K562 (cell line): ENCODE results near the gene SERINC5. TPM values are rescaled to one million over a fixed set of nuclear protein-coding genes. Genes with fewer than 3 reads are reported as not detected.

Source experiments
- ATAC-seq: fragments of 200-7000 bp; cut with Tn5 transposase; 3 replicates; pipeline ENCODE4 v1.9.1; 2020; ENCODE audit warnings: moderate library complexity
- BruUV-seq: library from RNA; stranded (reverse); fragments of 400-500 nt; replicated peaks from 2 replicates; lab custom pipeline; 2021; lab: Mats Ljungman, UMichigan
- CTCF ChIA-PET: fragments of 300-600 bp; formaldehyde crosslinking; extraction: SDS; loops from one replicate; lab custom pipeline; 2021; ENCODE audit warnings: low intra/inter-chr PET ratio; lab: Yijun Ruan, JAX
- POLR2A ChIA-PET: fragments of 300-600, 350-650 bp; sonication (Branson Sonifier 250); formaldehyde crosslinking; extraction: SDS; loops from one replicate; lab custom pipeline; 2021; ENCODE audit warnings: antibody characterized with exemption, inconsistent platforms; lab: Yijun Ruan, JAX
- DNase-seq, 4 experiments: peaks; one replicate each; pipeline versions ENCODE4 v3.0.0 to v3.0.0-alpha.2; 2011 to 2018; ENCODE audit warnings: low spot score in 3 of 4, mixed read lengths in 3 of 4; ENCODE audit errors: extremely low read depth in 1 of 4
- FAIRE-seq: peaks from 2 replicates; lab custom pipeline; 2011; peaks lifted over from hg19 to GRCh38; lab: Jason Lieb, UNC
- H2AFZ ChIP-seq: 2 replicates; pipeline ENCODE4 v1.6.0; 2011; ENCODE audit warnings: low read depth, low read length, control low read depth, inconsistent platforms
- H3K27ac ChIP-seq: fragments of 200-600 bp; 3 replicates; pipeline ENCODE4 v1.8.0; 2011; ENCODE audit warnings: low read depth, mild to moderate bottlenecking, control low read depth, inconsistent platforms, low read length, moderate library complexity, mixed read lengths; ENCODE audit errors: extremely low read depth
- H3K27me3 ChIP-seq, 2 experiments: fragments of 300-600 bp in 1 of 2; 2 replicates in 1 of 2; 3 replicates in 1 of 2; pipeline versions ENCODE4 v1.6.0 to v1.8.0; 2011; ENCODE audit warnings: inconsistent platforms in 2 of 2, low read length in 2 of 2, mild to moderate bottlenecking in 1 of 2, mixed read lengths in 1 of 2, moderate library complexity in 1 of 2; ENCODE audit not compliant: control insufficient read depth in 2 of 2, insufficient read depth in 2 of 2
- H3K36me3 ChIP-seq: fragments of 300-600 bp; 3 replicates; pipeline ENCODE4 v1.8.0; 2011; ENCODE audit warnings: mild to moderate bottlenecking, low read length, inconsistent platforms; ENCODE audit not compliant: control insufficient read depth, insufficient read depth
- H3K4me1 ChIP-seq, 2 experiments: fragments of 200-600 bp in 1 of 2; replicated peaks in 1 of 2; 2 replicates in 1 of 2; 3 replicates in 1 of 2; pipeline versions ENCODE4 v1.5.1 to v1.8.0; 2011; ENCODE audit warnings: inconsistent platforms in 2 of 2, low read length in 2 of 2, mild to moderate bottlenecking in 1 of 2, mixed read lengths in 1 of 2, moderate library complexity in 1 of 2; ENCODE audit not compliant: control insufficient read depth in 2 of 2, insufficient read depth in 2 of 2
- H3K4me2 ChIP-seq: 2 replicates; pipeline ENCODE4 v1.6.1; 2011; ENCODE audit warnings: low read length, control low read depth, inconsistent platforms, mixed read lengths; ENCODE audit not compliant: insufficient read depth
- H3K4me3 ChIP-seq: fragments of 200-600 bp; sonication (generic), shearing (Covaris generic); 2 replicates; pipeline ENCODE4 v1.5.1; 2016; ENCODE audit warnings: control low read depth, inconsistent platforms
- H3K79me2 ChIP-seq: fragments of 200-600 bp; 3 replicates; pipeline ENCODE4 v1.8.0; 2011; ENCODE audit warnings: low read length, inconsistent platforms; ENCODE audit not compliant: control insufficient read depth, insufficient read depth
- H3K9ac ChIP-seq, 2 experiments: 2 replicates each; pipeline versions ENCODE4 v1.6.0 to v1.6.1; 2011; ENCODE audit warnings: low read depth in 2 of 2, low read length in 2 of 2, control low read depth in 1 of 2, inconsistent platforms in 1 of 2, mild to moderate bottlenecking in 1 of 2, mixed read lengths in 1 of 2; ENCODE audit not compliant: insufficient read depth in 1 of 2
- H3K9me1 ChIP-seq: one replicate; pipeline ENCODE4 v1.6.0; 2011; ENCODE audit warnings: inconsistent platforms, mild to moderate bottlenecking, low read length, moderate library complexity; ENCODE audit not compliant: control insufficient read depth, insufficient read depth
- H3K9me3 ChIP-seq: replicated peaks from 2 replicates; pipeline ENCODE4 v1.5.1; 2011; ENCODE audit warnings: low read depth, low read length, inconsistent platforms; ENCODE audit not compliant: control insufficient read depth, insufficient read depth
- H4K20me1 ChIP-seq: replicated peaks from 2 replicates; pipeline ENCODE4 v1.6.1; 2011; ENCODE audit warnings: low read length, inconsistent platforms, mixed read lengths; ENCODE audit not compliant: control insufficient read depth, insufficient read depth
- BDP1 ChIP-seq: IDR thresholded peaks from 3 replicates; pipeline ENCODE4 v1.6.1; 2011; ENCODE audit not compliant: insufficient read length, insufficient read depth
- DMBX1 ChIP-seq: fragments of 250-450 bp; sonication (Bioruptor Pico); IDR thresholded peaks from 2 replicates; pipeline ENCODE4 v1.8.0; 2022; ENCODE audit warnings: inconsistent platforms, mild to moderate bottlenecking, moderate library complexity, borderline replicate concordance
- MAFK ChIP-seq: IDR thresholded peaks from 2 replicates; pipeline ENCODE4 v1.6.1; 2011; ENCODE audit warnings: low read length, improper control_type of control experiment
- PTTG1 ChIP-seq: fragments of 450-650 bp; IDR thresholded peaks from 2 replicates; pipeline ENCODE4 v1.6.1; 2016; ENCODE audit warnings: low read depth, mild to moderate bottlenecking, missing genetic modification characterization, missing compliant biosample characterization
- TAF9B ChIP-seq: fragments of 450-650 bp; IDR thresholded peaks from 2 replicates; pipeline ENCODE4 v1.6.1; 2018; ENCODE audit warnings: mild to moderate bottlenecking; ENCODE audit not compliant: partially characterized antibody
- ZNF695 ChIP-seq: fragments of 450-650 bp; formaldehyde crosslinking; IDR thresholded peaks from 2 replicates; pipeline ENCODE4 v1.4.0; 2020; ENCODE audit warnings: mild to moderate bottlenecking, moderate library complexity
- ZNF764 ChIP-seq: fragments of 250-450 bp; sonication (Bioruptor Pico); IDR thresholded peaks from 2 replicates; pipeline ENCODE4 v1.4.0; 2020; ENCODE audit warnings: low read depth, mild to moderate bottlenecking, moderate library complexity
- WGBS: fragments of 100-300 bp; shearing (Covaris generic); methylation state at CpG from one replicate; pipeline ENCODE4 v1.1.6; 2016; ENCODE audit warnings: low coverage, mixed read lengths; ENCODE audit not compliant: insufficient coverage; ENCODE audit errors: missing lambda C conversion rate; 5-methylcytosine and 5-hydroxymethylcytosine counted together
- in situ Hi-C: fragments of 300-500 bp; cut with MboI; formaldehyde crosslinking; loops from 4 replicates; pipeline ENCODE4 v1.15.0; 2018; ENCODE audit warnings: inconsistent platforms, mixed read lengths
- intact Hi-C: fragments of 100-400 bp; cut with micrococcal nuclease; formaldehyde crosslinking; loops from 2 replicates; pipeline ENCODE4 v1.14.2; 2022
- polyA plus RNA-seq, 8 experiments: library from polyadenylated mRNA; depleted of rRNA in 4 of 8; stranded (reverse) in 5 of 8; unstranded in 3 of 8; fragments of >200 nt; fragmentation: Nextera tagmentation in 2 of 8; fragmentation: Illumina TruSeq in 1 of 8; extraction: Ambion mirVana in 2 of 8; extraction: Trizol in 1 of 8; gene quantifications; 2 replicates each; pipeline versions ENCODE4 v1.2.1 to v1.2.3, GENCODE V29; 2011 to 2014; ENCODE audit warnings: inconsistent platforms in 1 of 8, missing spikeins in 1 of 8
- total RNA-seq, 7 experiments: library from RNA; depleted of rRNA in 6 of 7; stranded (reverse); fragments of >200 nt in 6 of 7; fragmentation: Illumina TruSeq in 2 of 7; extraction: Trizol in 2 of 7; gene quantifications; 2 replicates each; pipeline versions ENCODE4 v1.2.1 to v1.2.3, GENCODE V29; 2011 to 2021; ENCODE audit warnings: low replicate concordance in 1 of 7
- TF ChIP-seq, protein P1 (sequence below): sonication (generic); formaldehyde crosslinking; IDR thresholded peaks from 2 replicates; pipeline ENCODE4 v1.9.0; 2022; ENCODE audit warnings: mild to moderate bottlenecking, missing genetic modification reagents

The SERINC5 gene
- total and polyA plus RNA-seq, 9 of the 15 experiments (the other 6 are each of a cell fraction or from before 2014, with no cell fraction given) = 1.4 to 7.9 (median 3.7) TPM

- no peak overlapping the region for H2AFZ ChIP-seq
- TF ChIP-seq TAF9B (no peak), PTTG1 (tag) (no peak), MAFK (no peak), ZNF695 (CRISPR knock-in tag) (no peak), ZNF764 (CRISPR knock-in tag) (no peak), BDP1 (no peak), DMBX1 (CRISPR knock-in tag) (no peak)
- TF ChIP-seq, protein P1, sequence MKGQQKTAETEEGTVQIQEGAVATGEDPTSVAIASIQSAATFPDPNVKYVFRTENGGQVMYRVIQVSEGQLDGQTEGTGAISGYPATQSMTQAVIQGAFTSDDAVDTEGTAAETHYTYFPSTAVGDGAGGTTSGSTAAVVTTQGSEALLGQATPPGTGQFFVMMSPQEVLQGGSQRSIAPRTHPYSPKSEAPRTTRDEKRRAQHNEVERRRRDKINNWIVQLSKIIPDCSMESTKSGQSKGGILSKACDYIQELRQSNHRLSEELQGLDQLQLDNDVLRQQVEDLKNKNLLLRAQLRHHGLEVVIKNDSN (CRISPR knock-in tag) = no peak
- H3K79me2 ChIP-seq = no peaks in the 10 kb centered on the region
- H3K27me3 ChIP-seq = peaks cover 14 to 45% of the 10 kb centered on the region in 2 experiments
- DNase-seq = no peak
- H3K9ac ChIP-seq = no peak overlapping the region
- H3K9me1 ChIP-seq = no peaks in the 10 kb centered on the region
- ATAC-seq = no peak
- CTCF ChIA-PET = no interaction called here
- no TSS peak for BruUV-seq
- H3K36me3 ChIP-seq = no peaks in the 10 kb centered on the region
- H3K4me1 ChIP-seq = no peaks in the 10 kb centered on the region
- H3K27ac ChIP-seq = no peak overlapping the region
- no peaks in the 10 kb centered on the region for H3K9me3 ChIP-seq
- H4K20me1 ChIP-seq = no peaks in the 10 kb centered on the region
- POLR2A ChIA-PET = interaction anchor here (0.6 kb wide), 1 partner anchor 148 kb away, joined by 4 read pairs; no protein-coding TSS in a partner anchor
- H3K4me2 ChIP-seq = no peak overlapping the region
- in situ Hi-C loops (no loop called here), intact Hi-C loops (no loop called here)
- WGBS = 4% methylated on average over 4 of the region's 4 CpGs
- H3K4me3 ChIP-seq = no peak overlapping the region
- FAIRE-seq = no peak
Measured at GRCh38 chr5:80069251-80069800, 186.5 kb downstream of the SERINC5 start.
